GM18508 (cell line): ENCODE data around the gene MAFG.

ENCODE experiments used
- ATAC-seq: cut with Tn5 transposase; IDR thresholded peaks from one replicate; pipeline ENCODE4 v1.9.1; 2021; ENCODE audit warnings: moderate number of reproducible peaks; ENCODE audit not compliant: insufficient read depth, unreplicated experiment

The MAFG gene

DNA sequence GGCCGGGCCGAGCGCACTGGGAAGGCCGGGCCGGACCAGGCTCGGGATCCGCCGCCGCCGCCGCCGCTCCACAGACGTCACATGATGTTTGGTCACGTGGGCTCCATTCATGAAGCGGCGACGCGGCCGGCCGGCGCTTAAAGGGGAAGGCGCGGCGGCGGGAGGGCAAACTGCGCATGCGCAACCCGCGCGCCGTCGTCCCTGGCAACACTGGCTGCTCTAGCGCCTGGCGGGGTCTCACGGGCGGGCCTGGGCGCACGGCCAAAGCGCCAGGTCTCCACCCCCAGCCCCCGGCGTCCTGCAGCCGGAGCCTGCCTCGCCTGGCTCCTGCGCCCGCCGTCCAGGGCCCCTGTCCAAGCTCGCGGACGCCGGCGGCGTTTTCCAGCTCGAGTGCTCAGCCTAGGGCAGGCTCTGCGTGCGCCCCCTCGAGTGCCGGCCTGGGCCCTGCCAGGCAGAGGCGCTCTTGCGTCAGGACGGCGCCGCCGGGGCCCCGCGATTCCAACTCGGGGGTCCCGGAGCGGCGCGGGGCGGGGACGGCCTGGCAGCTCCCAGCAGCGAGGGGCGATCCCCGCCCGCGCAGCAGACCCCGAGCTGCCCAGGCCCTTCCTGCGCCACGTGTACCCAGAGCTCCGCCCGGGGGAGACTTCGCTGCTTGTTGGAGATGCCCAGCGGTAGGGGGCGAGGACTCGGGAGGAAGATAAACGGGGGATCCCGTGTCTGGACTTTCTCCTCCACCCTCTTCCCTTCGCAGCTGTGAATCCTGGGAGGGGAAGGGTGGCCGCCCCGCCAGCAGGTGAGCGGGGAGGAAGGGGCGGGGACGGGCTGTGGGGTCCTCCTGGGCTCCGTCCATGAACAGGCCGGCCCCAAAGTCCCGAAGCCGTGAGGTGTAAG is at the start of gene MAFG:
MAFG (minus strand) TSS at position 83 of the 891 bp plus-strand sequence. CDS start 4,550 bp downstream, outside the sequence.
- ATAC-seq, result no peak

DNA sequence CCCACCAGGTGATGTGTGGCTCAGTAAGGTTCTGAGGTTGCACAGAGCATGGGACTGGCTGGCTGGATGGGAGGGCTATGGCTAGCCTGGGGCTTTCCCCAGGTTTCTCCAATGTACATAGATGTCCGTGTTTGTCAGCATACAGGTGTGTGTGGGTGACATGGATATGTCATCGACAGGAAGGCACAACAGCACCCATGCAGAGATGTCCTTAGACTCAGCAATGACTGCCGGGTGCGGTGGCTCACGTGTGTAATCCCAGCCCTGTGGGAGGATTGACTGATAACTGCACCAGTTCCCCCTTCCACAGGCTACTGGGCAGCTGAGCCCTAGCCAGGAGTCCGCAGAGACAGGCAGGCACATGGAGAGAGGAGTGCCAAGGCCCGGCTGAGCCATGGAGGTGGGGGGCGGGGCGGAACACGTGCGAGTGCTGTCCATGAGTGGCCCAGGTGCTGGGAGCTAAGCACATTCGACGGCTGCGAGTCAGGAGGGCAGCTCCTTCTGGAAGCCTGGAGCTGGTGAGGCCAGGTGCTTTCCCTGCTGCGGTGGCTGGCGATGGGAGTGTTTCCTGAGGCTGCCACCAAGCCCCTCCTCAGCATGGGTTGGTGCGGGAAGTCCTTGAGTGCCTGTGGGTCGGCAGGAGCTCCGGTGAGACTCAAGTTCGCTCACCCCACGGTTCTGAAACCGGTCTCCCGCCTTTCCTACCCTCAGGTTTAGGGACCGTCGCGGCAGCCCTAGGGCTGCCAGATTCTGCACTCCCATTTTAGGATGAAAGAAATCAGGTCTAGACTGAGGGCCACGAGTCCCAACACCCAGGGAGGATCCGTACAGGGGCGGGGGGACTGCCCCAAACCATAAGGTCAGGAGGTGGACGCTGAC is 49.0 kb upstream of the MAFG start:
- ATAC-seq, result no peak

DNA sequence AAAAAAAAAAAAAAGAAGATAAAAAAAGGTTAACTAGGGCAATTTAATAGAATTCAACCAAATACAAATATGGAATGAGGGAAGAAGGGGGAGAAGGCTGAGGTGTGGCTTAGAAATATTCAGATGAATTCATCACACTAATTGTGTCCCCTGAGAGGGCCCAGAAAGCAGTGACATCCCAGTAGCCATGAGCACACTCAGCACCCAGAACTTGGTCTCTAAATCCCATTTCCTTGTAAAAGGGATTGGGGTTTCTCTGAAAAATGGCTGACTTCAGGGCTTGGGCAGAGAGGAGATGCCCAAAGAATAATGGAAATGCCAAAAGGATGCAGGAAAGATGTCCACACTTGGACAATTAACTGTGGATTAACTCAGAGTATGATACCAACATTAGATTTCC is 45.9 kb upstream of the MAFG start:
- ATAC-seq, result no peak

DNA sequence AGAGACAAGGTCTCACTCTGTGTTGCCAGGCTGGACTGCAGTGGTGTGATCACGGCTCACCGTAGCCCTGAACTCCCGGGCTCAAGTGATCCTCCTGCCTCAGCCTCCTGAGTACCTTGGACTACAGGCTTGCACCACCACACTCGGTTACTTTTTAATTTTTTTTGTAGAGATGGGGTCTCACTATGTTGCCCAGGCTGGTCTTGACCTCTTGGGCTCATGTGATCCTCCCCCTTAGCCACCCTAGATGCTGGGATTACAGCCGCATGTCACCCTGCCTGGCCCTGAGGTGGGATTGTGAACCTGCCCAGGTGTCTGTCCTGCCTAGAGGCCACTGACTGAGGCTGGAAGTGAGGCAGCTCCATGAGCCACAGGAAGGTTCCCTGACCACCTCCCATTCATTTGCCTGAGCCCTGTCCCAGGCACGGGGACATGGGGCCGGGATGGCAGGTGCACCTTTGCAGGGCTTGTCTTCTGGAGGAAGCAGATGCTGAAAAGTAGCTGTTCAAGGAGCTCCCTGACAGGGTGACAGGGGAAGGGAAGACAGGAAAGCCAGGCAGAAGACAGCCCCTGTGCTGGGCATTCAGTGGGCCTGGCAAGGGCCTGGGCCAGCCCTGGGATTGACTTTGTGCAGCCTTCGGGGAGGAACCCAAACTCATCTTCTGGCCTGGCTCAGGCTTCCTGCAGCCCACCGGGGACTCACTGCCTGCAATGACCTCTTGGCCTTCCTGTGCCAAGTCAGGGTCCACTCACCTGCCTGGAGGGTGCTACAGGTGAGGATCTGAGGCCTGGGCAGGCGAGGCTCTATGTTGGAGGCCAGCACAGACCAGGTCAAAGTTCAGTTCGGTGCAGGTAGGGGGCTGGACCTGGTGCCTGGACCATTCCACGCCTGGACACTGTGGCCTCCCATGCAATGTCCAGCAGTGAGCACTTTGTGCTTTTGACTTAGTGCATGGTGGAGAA is 41.6 kb upstream of the MAFG start:
- no peak for ATAC-seq

GRCh38 chr17:81968396-81968745 is 40.8 kb upstream of the MAFG start:
- ATAC-seq, result no peak

GRCh38 chr17:81967533-81968395 is 40.2 kb upstream of the MAFG start:
- no peak for ATAC-seq

DNA sequence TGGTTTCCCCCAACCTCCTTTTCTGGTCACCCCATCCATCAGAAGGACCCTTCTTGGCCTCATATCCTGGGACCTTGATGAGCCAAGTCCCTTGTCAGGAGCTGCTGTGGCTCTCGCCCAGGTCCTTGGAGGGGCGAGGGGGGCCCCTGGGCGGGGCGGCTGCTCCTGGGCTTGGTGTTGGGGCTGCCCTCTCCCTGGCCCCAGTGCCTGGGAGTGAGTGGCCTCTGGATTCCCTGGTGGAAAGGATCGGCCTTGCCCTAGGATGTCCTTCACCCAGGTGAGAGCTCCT is 39.7 kb upstream of the MAFG start:
- no peak for ATAC-seq

DNA sequence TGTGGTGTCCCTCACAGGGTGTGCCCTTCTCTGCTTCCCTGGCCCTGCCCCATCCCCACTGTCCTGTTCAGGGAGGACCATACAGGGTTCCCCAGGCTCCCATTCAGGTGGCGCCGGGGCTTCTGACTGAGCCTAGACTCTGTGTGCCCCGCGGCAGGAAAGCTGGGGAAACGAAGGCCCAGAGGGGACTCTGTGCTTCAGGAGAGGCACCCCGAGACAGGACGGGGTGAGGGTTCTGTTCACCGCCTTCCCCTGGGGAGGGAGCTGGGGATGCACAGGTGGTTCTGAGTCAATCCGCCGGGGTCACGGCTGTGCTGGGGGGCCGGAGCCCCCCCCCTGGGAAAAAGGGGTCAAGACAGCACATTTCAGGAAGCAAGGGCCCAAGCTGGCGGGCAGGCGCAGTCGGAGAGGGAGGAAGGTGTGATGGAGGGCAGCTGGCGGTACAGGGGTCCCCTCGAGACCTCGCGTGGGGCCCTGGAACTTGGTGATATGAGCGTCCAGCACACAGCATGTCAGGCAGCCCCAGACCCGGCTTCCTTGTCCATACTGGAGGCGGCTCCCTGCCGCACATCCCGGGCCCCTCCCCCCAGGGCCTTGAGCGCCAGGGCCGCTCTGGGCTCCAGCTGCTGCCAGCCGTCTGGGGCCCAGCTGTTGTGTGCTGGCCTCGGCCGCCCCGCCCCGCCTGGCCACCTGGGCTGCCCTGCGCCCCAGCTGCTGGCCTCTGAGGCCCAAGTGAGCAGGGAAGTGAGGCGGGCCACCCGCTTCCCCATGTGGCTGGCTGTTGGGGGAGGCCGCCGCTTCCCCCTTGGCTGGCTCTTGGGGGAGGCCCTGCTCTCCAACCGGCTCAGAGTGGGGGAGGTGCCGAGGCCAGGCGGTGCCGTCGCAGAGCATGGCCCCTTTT is 39.1 kb upstream of the MAFG start:
- ATAC-seq, result no peak

DNA sequence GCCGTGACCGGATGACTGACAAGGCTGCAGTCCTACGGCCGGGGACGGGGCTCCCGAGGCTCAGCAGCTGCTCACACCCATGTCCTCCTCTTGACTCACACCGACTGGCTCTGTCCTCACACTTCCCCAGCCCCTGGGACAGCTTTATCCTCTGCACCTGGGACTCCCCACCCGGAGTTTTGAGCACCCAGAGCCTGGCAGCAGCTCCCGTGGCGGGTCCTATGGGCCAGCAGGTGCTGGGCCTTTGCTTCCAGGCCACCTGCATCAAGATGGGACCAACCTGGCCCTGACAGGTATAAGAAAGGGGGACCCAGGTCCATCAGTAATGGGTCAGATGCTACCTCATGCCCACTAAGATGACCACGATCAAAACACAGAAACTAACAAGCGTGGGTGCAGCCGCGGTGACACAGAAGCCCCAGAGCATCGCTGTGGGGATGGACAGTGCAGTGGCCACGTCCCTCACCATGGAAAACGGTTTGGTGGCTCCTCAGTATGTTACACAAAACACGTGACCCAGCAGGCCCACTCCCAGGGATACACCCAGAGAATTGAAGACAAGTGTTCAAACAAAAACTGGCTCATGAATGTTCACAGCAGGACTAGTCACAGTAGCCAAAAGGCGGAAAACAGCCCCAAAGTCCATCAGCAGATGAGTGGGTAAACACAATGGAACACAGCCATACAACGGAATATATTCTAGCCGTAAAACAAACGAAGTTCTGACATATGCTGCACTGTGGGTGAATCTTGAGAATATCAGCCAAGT is 36.7 kb upstream of the MAFG start:
- ATAC-seq, result no peak

DNA sequence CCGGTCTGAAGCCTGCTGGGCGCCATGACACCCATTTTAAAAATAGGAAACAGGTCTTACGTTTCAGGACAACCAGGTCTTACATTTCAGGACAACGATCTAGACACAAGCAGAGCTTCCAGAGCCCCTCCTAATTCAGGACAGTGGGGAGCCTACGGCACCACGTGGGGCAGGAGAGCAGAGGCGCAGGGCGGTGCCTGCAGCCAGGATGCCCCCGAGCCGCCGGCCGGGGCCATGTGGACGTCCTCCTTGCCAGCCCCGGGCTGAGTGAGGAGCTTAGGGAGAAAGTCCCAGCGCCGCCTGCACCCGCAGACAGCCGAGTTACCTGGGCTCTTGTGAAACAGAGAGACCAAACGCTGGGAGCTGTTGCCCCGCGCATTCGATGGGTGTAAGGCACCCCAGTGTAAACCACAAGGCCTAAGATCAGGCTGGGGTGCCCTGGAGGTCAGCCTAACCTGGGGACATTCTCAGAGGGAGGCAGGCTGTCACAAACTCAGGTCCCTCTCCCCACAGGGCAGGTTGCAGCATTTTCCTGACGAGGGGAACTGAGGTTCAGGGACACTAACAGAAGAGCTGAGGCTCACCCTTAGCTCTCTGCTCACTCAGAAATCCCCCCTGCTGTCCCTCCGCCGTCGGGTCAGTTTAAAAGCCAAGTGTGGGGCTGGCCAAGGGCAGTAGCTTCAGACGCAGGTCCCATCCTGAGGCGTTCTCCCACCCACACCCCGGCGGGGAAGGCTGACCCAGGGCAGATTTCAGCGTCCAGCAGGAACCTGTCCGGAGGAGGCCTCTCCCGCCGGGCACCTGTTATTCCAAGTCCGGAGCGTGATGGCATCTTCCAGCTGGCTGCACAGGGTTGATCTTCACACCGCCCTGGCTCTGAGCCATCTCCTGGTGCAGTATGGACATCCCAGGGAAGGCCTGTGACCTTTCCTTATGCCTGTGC is 35.2 kb upstream of the MAFG start:
- ATAC-seq, result no peak

DNA sequence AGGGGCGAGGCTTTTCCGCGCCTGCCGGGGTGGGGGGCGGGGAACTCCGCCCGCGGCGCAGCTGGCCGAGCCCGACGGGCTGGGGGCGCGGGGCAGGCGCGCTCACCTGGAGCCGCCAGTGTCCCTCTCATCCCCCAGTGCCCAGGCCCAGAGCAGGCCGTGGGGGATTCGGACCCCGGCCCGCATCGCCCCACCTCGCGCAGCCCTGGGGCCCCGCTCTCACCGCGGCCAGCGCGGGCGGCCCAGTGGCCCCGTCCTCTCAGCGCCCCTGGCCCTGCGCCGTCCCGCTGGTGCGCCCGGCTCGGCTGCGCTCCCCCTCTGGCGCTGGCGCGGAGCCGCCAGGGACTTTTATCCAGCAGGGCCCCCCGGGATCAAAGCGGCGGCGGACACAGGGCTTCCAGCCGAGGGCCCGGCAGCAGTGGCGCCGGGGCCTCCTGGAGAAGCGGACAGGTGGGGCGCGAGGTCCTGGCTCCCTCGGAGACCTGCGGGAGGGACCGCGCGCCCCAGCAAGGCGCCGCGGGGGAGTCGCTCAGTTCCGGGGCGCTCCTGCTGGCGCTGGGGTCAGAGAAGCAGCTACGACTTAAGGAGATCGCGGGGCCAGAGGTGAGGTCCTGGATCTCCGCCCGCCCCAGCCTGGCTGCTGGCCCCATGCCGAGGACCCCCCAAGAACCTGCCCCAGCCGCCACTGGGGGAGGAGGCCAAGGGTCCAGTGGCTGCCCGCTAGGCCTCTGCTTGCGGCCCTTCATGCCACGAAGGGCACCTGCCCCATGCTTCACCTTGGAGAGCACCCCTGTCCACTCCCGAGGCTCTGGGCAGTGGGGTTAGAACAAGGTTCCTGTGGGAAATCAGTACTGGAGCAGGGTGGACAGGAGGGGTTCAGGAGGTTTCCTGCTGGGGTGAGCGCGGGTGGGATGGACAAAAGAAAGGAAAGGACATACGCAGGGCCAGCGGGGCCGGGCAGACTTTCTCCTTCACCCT is 34.3 kb upstream of the MAFG start:
- no peak for ATAC-seq

DNA sequence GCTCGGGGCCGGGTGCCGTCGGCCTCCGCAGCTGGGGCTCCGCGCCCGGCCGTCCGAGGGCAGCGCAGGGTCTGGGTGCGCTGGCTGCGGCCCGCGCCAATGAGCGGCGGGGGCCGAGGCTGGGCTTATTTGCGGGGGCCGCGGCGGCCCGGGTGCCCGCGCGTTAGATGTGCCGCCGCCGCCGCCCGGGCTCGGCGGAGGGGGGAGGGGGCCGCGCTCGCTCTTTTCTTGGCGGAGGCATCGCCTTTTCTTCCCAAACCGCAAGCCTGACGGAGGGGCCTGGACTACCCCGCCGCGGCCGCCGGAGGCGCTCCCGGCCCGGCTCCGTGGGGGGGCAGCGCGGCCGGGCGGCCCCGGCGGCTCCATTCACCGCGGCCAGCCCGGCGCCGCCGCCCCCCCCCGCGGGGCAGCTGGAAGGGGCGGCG is 33.6 kb upstream of the MAFG start, which contains the start of gene NOTUM:
NOTUM (minus strand) TSS at position 101 of the 425 bp plus-strand sequence. CDS start 278 bp downstream, outside the sequence.
- ATAC-seq, result no peak

GRCh38 chr17:81960130-81960958 is 32.8 kb upstream of the MAFG start:
- no peak for ATAC-seq

DNA sequence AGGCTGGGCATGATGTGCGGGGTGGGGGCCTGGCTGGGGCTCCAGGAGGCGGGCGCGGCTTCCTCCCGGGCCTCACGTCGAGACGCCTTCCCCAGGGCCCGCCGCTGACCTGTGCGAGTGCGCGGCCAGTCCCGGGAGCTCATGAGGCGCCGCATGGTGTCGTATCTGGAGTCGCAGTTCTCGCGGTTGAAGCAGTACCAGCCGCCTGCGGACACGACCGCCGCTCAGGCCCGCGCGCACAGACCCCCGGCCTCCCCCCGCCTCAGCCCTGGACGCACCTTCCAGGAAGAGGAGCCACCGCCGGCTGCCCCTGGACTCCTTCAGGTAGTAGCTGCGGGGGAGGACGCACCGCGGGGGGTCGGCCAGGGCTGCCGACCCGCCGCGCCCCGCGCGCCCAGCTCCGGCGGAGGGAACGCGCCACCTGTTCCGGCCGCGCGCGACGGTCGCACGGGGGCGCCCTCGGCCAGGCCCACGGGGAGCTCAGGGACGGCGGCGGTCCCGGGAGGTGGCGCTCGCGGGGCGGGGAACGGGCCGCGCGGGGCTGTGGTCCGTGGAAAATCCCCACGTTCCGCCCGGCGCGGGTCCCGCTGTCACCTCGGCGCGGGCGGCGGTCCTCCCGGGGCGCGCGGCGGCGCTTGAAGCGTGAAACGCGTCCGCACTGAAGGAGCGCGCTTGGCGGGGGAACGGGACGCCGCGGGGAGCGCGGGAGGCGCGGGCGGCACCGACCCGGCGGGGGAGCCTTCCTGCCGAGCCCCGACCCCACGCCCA is 32.0 kb upstream of the MAFG start:
- no peak for ATAC-seq
